ENCODE results near the gene HCN2. TPM values are rescaled to one million over a fixed set of nuclear protein-coding genes. Genes with fewer than 3 reads are reported as not detected.

Gene HCN2
- total and polyA plus RNA-seq, 2 of the 13 experiments (the other 11 are each of a cell fraction or from before 2014, with no cell fraction given): 0.01 TPM; not detected in 1

DNA sequence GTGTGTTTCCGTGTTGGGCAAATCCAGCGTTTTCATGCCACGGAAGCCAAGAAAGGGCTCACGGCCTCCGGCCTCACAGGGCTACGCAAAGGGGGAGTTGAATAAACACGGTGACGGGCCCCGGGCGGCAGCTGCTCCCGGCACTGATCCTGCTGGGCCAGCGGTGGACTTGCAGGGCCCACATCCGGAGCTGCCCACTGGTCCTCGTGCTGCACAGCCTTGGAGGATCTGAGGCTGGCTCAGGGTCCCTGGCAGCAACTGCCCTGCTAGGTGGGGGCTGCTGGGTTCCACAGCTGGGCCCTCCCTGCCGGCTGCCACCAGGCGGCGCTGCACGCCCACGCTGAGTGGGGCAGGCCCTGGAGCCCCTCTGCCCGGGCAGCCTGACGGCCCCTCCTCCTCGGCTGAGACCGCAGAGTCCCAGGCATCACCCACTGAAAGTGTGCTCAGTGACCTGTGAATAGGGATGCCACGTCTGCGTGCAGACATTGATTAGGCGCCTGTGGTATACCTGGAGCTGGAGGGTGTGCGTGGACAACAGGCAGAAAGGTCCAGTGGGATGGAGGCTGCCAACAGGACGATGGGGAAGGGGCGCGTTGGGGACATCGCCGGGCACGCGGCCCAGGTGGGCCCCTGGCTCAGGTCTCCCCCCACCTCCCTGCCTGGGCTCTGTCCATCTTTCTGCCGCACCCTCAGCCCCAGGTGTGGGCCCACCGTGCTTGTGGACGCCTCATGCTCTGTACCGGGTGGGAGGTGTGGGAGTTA is 5.3 kb upstream of the HCN2 start (continued):
- TF ChIP-seq ZHX2 (IDR thresholded peaks at IDR 0.05; ENCODE audit: low read depth) (peak; percentile 51; the same call in 1 of the 2 replicates), ZHX2 (CRISPR knock-in tag; IDR thresholded peaks at IDR 0.05; ENCODE audit: borderline replicate concordance) (no peak), FOXJ3 (CRISPR knock-in tag; IDR thresholded peaks at IDR 0.05; ENCODE audit: borderline replicate concordance) (peak; percentile 53; the same call in 1 of the 2 replicates), ZBTB3 (CRISPR knock-in tag; IDR thresholded peaks at IDR 0.05; ENCODE audit: borderline replicate concordance, low read depth) (no peak), ZNF121 (CRISPR knock-in tag; IDR thresholded peaks at IDR 0.05) (no peak), ZNF547 (CRISPR knock-in tag; IDR thresholded peaks at IDR 0.05) (peak; percentile 72; the same call in 1 of the 2 replicates), RCOR2 (CRISPR knock-in tag; IDR thresholded peaks at IDR 0.05) (no peak), TOPORS (CRISPR knock-in tag; IDR thresholded peaks at IDR 0.05) (0 out of 2 replicates have a peak, but pooled peaks have one; percentile 49), ZNF430 (CRISPR knock-in tag; IDR thresholded peaks at IDR 0.05) (no peak), ZFX (CRISPR knock-in tag; IDR thresholded peaks at IDR 0.05; ENCODE audit: low read depth) (peak; percentile 65; the same call in 1 of the 2 replicates), ZFP90 (CRISPR knock-in tag; IDR thresholded peaks at IDR 0.05; ENCODE audit: borderline replicate concordance) (0 out of 2 replicates have a peak, but pooled peaks have one; percentile 60), EED (CRISPR knock-in tag; IDR thresholded peaks at IDR 0.05) (0 out of 2 replicates have a peak, but pooled peaks have one; percentile 69), ZNF598 (CRISPR knock-in tag; IDR thresholded peaks at IDR 0.05; ENCODE audit: borderline replicate concordance) (peak; percentile 52; the same call in 1 of the 2 replicates)
- TF ChIP-seq, protein P1, sequence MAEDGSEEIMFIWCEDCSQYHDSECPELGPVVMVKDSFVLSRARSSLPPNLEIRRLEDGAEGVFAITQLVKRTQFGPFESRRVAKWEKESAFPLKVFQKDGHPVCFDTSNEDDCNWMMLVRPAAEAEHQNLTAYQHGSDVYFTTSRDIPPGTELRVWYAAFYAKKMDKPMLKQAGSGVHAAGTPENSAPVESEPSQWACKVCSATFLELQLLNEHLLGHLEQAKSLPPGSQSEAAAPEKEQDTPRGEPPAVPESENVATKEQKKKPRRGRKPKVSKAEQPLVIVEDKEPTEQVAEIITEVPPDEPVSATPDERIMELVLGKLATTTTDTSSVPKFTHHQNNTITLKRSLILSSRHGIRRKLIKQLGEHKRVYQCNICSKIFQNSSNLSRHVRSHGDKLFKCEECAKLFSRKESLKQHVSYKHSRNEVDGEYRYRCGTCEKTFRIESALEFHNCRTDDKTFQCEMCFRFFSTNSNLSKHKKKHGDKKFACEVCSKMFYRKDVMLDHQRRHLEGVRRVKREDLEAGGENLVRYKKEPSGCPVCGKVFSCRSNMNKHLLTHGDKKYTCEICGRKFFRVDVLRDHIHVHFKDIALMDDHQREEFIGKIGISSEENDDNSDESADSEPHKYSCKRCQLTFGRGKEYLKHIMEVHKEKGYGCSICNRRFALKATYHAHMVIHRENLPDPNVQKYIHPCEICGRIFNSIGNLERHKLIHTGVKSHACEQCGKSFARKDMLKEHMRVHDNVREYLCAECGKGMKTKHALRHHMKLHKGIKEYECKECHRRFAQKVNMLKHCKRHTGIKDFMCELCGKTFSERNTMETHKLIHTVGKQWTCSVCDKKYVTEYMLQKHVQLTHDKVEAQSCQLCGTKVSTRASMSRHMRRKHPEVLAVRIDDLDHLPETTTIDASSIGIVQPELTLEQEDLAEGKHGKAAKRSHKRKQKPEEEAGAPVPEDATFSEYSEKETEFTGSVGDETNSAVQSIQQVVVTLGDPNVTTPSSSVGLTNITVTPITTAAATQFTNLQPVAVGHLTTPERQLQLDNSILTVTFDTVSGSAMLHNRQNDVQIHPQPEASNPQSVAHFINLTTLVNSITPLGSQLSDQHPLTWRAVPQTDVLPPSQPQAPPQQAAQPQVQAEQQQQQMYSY (CRISPR knock-in tag; IDR thresholded peaks at IDR 0.05): 0 out of 2 replicates have a peak, but pooled peaks have one; percentile 36
- TF ChIP-seq, protein P2, sequence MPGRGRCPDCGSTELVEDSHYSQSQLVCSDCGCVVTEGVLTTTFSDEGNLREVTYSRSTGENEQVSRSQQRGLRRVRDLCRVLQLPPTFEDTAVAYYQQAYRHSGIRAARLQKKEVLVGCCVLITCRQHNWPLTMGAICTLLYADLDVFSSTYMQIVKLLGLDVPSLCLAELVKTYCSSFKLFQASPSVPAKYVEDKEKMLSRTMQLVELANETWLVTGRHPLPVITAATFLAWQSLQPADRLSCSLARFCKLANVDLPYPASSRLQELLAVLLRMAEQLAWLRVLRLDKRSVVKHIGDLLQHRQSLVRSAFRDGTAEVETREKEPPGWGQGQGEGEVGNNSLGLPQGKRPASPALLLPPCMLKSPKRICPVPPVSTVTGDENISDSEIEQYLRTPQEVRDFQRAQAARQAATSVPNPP (CRISPR knock-in tag; IDR thresholded peaks at IDR 0.05): no peak

All from HepG2 (cell line).